Measurements from ENCODE around the gene GRIK4.

The GRIK4 gene

GRCh38 chr11:120919566-120919965 lies 408.0 kb downstream of the GRIK4 start:
- no peaks in the 10 kb centered on the region for H3K9me3 ChIP-seq (ENCODE audit: control insufficient read depth, insufficient read depth, low read depth, low read length)
- H3K27me3 ChIP-seq (ENCODE audit: control insufficient read depth, insufficient read depth, low read length) = no peaks in the 10 kb centered on the region
- no peak overlapping the region for H3K9ac ChIP-seq (ENCODE audit: low read length)
- H3K4me1 ChIP-seq (ENCODE audit: control insufficient read depth, insufficient read depth, low read length) = peaks cover 7% of the 10 kb centered on the region
- H3K36me3 ChIP-seq (ENCODE audit: control insufficient read depth, insufficient read depth, low read length) = no peaks in the 10 kb centered on the region
- no peak overlapping the region for H3K27ac ChIP-seq (ENCODE audit: low read depth, low read length)
- H3K4me3 ChIP-seq (ENCODE audit: low read depth, low read length) = no peak overlapping the region

- Histone ChIP-seq H3K4me1 (ENCODE audit: control insufficient read depth, insufficient read depth, low read length) (peaks cover under 1% of the 10 kb centered on the region; the same call in 1 of the 2 replicates), H3K9me3 (ENCODE audit: control insufficient read depth, insufficient read depth, low read depth, low read length) (no peaks in the 10 kb centered on the region; the same call in 1 of the 2 replicates), H3K27ac (ENCODE audit: low read depth, low read length) (no peak overlapping the region), H3K27me3 (ENCODE audit: control insufficient read depth, insufficient read depth, low read length) (no peaks in the 10 kb centered on the region), H3K4me3 (ENCODE audit: low read depth, low read length) (no peak overlapping the region), H3K9ac (ENCODE audit: low read length) (no peak overlapping the region), H3K36me3 (ENCODE audit: control insufficient read depth, insufficient read depth, low read length) (no peaks in the 10 kb centered on the region)
These were observed 412.4 kb downstream of the GRIK4 start for GRCh38 chr11:120923866-120924508.

- Histone ChIP-seq H3K27me3 (ENCODE audit: control insufficient read depth, insufficient read depth, low read length) (no peaks in the 10 kb centered on the region), H3K36me3 (ENCODE audit: control insufficient read depth, insufficient read depth, low read length) (no peaks in the 10 kb centered on the region), H3K4me1 (ENCODE audit: control insufficient read depth, insufficient read depth, low read length) (peaks cover 6% of the 10 kb centered on the region; the same call in 1 of the 2 replicates), H3K9ac (ENCODE audit: low read length) (no peak overlapping the region), H3K4me3 (ENCODE audit: low read depth, low read length) (no peak overlapping the region), H3K27ac (ENCODE audit: low read depth, low read length) (no peak overlapping the region), H3K9me3 (ENCODE audit: control insufficient read depth, insufficient read depth, low read depth, low read length) (no peaks in the 10 kb centered on the region; the same call in 1 of the 2 replicates)
These were observed 414.4 kb downstream of the GRIK4 start for GRCh38 chr11:120925944-120926343.

GRCh38 chr11:120928627-120929026 lies 417.1 kb downstream of the GRIK4 start:
- Histone ChIP-seq H3K4me1 (ENCODE audit: control insufficient read depth, insufficient read depth, low read length) (peaks cover 6% of the 10 kb centered on the region; the same call in 1 of the 2 replicates), H3K27ac (ENCODE audit: low read depth, low read length) (no peak overlapping the region), H3K9ac (ENCODE audit: low read length) (no peak overlapping the region)

GRCh38 chr11:120929090-120929489 lies 417.5 kb downstream of the GRIK4 start:
- Histone ChIP-seq H3K27me3 (ENCODE audit: control insufficient read depth, insufficient read depth, low read length) (no peaks in the 10 kb centered on the region), H3K36me3 (ENCODE audit: control insufficient read depth, insufficient read depth, low read length) (no peaks in the 10 kb centered on the region), H3K27ac (ENCODE audit: low read depth, low read length) (no peak overlapping the region), H3K4me3 (ENCODE audit: low read depth, low read length) (no peak overlapping the region), H3K4me1 (ENCODE audit: control insufficient read depth, insufficient read depth, low read length) (peaks cover 6% of the 10 kb centered on the region; the same call in 1 of the 2 replicates), H3K9ac (ENCODE audit: low read length) (no peak overlapping the region), H3K9me3 (ENCODE audit: control insufficient read depth, insufficient read depth, low read depth, low read length) (no peaks in the 10 kb centered on the region; the same call in 1 of the 2 replicates)

More at GRCh38 chr11:120928627-120929026, 417.1 kb downstream of the GRIK4 start:
- no peak overlapping the region for H3K4me3 ChIP-seq (ENCODE audit: low read depth, low read length)
- H3K27me3 ChIP-seq (ENCODE audit: control insufficient read depth, insufficient read depth, low read length) = no peaks in the 10 kb centered on the region
- H3K9me3 ChIP-seq (ENCODE audit: control insufficient read depth, insufficient read depth, low read depth, low read length) = no peaks in the 10 kb centered on the region; the same call in 1 of the 2 replicates
- H3K36me3 ChIP-seq (ENCODE audit: control insufficient read depth, insufficient read depth, low read length) = no peaks in the 10 kb centered on the region

- H3K9ac ChIP-seq (ENCODE audit: low read length) = no peak overlapping the region
- H3K4me3 ChIP-seq (ENCODE audit: low read depth, low read length) = no peak overlapping the region
- H3K27ac ChIP-seq (ENCODE audit: low read depth, low read length) = no peak overlapping the region
- no peaks in the 10 kb centered on the region for H3K36me3 ChIP-seq (ENCODE audit: control insufficient read depth, insufficient read depth, low read length)
- H3K4me1 ChIP-seq (ENCODE audit: control insufficient read depth, insufficient read depth, low read length) = peaks cover 8% of the 10 kb centered on the region; the same call in 1 of the 2 replicates
- H3K27me3 ChIP-seq (ENCODE audit: control insufficient read depth, insufficient read depth, low read length) = no peaks in the 10 kb centered on the region
- H3K9me3 ChIP-seq (ENCODE audit: control insufficient read depth, insufficient read depth, low read depth, low read length) = no peaks in the 10 kb centered on the region; the same call in 1 of the 2 replicates
These were observed 418.2 kb downstream of the GRIK4 start for GRCh38 chr11:120929664-120930154.

GRCh38 chr11:120931057-120931779 lies 419.7 kb downstream of the GRIK4 start:
- Histone ChIP-seq H3K9me3 (ENCODE audit: control insufficient read depth, insufficient read depth, low read depth, low read length) (no peaks in the 10 kb centered on the region; the same call in 1 of the 2 replicates), H3K36me3 (ENCODE audit: control insufficient read depth, insufficient read depth, low read length) (no peaks in the 10 kb centered on the region), H3K27ac (ENCODE audit: low read depth, low read length) (no peak overlapping the region), H3K4me3 (ENCODE audit: low read depth, low read length) (no peak overlapping the region), H3K9ac (ENCODE audit: low read length) (no peak overlapping the region), H3K4me1 (ENCODE audit: control insufficient read depth, insufficient read depth, low read length) (peaks cover 8% of the 10 kb centered on the region; the same call in 1 of the 2 replicates), H3K27me3 (ENCODE audit: control insufficient read depth, insufficient read depth, low read length) (no peaks in the 10 kb centered on the region)

- Histone ChIP-seq H3K9ac (ENCODE audit: low read length) (no peak overlapping the region), H3K9me3 (ENCODE audit: control insufficient read depth, insufficient read depth, low read depth, low read length) (no peaks in the 10 kb centered on the region), H3K4me3 (ENCODE audit: low read depth, low read length) (no peak overlapping the region), H3K4me1 (ENCODE audit: control insufficient read depth, insufficient read depth, low read length) (peaks cover 8% of the 10 kb centered on the region; the same call in 1 of the 2 replicates), H3K27ac (ENCODE audit: low read depth, low read length) (no peak overlapping the region), H3K27me3 (ENCODE audit: control insufficient read depth, insufficient read depth, low read length) (no peaks in the 10 kb centered on the region), H3K36me3 (ENCODE audit: control insufficient read depth, insufficient read depth, low read length) (no peaks in the 10 kb centered on the region)
These were observed 420.9 kb downstream of the GRIK4 start for GRCh38 chr11:120932305-120932915.

GRCh38 chr11:120936356-120936755 lies 424.8 kb downstream of the GRIK4 start:
- Histone ChIP-seq H3K36me3 (ENCODE audit: control insufficient read depth, insufficient read depth, low read length) (no peaks in the 10 kb centered on the region), H3K4me3 (ENCODE audit: low read depth, low read length) (no peak overlapping the region), H3K9me3 (ENCODE audit: control insufficient read depth, insufficient read depth, low read depth, low read length) (no peaks in the 10 kb centered on the region), H3K27ac (ENCODE audit: low read depth, low read length) (no peak overlapping the region), H3K9ac (ENCODE audit: low read length) (no peak overlapping the region), H3K4me1 (ENCODE audit: control insufficient read depth, insufficient read depth, low read length) (peaks cover 11% of the 10 kb centered on the region), H3K27me3 (ENCODE audit: control insufficient read depth, insufficient read depth, low read length) (no peaks in the 10 kb centered on the region)

- Histone ChIP-seq H3K4me1 (ENCODE audit: control insufficient read depth, insufficient read depth, low read length) (peaks cover 11% of the 10 kb centered on the region), H3K9me3 (ENCODE audit: control insufficient read depth, insufficient read depth, low read depth, low read length) (no peaks in the 10 kb centered on the region), H3K27me3 (ENCODE audit: control insufficient read depth, insufficient read depth, low read length) (no peaks in the 10 kb centered on the region), H3K9ac (ENCODE audit: low read length) (no peak overlapping the region), H3K36me3 (ENCODE audit: control insufficient read depth, insufficient read depth, low read length) (no peaks in the 10 kb centered on the region), H3K27ac (ENCODE audit: low read depth, low read length) (no peak overlapping the region), H3K4me3 (ENCODE audit: low read depth, low read length) (no peak overlapping the region)
These were observed 426.0 kb downstream of the GRIK4 start for GRCh38 chr11:120937501-120937900.
